MCF 10A (cell line): ENCODE data around the gene TPD52L1. TPM values are rescaled to one million over a fixed set of nuclear protein-coding genes. Genes with fewer than 3 reads are reported as not detected.

Source experiments
- BruUV-seq: library from RNA; stranded (reverse); fragments of 400-500 nt; replicated peaks from 2 replicates; lab custom pipeline; 2021; lab: Mats Ljungman, UMichigan
- CTCF ChIA-PET: fragments of 300-600 bp; sonication (Branson Sonifier 250); formaldehyde crosslinking; extraction: SDS; loops from one replicate; lab custom pipeline; 2021; ENCODE audit warnings: antibody characterized with exemption, inconsistent platforms; lab: Yijun Ruan, JAX
- POLR2A ChIA-PET: fragments of 300-600, 350-650 bp; sonication (Branson Sonifier 250); formaldehyde crosslinking; extraction: SDS; loops from one replicate; lab custom pipeline; 2020; ENCODE audit warnings: antibody characterized with exemption, inconsistent platforms; lab: Yijun Ruan, JAX
- DNase-seq: peaks from one replicate; pipeline ENCODE4 v3.0.0-alpha.2; 2018; ENCODE audit not compliant: unreplicated experiment
- H3K27ac Mint-ChIP-seq: one replicate; pipeline ENCODE4 v1.8.0; 2022; ENCODE audit warnings: mild to moderate bottlenecking, low read depth, mixed read lengths; ENCODE audit not compliant: unreplicated experiment
- H3K27me3 Mint-ChIP-seq: one replicate; pipeline ENCODE4 v1.8.0; 2022; ENCODE audit warnings: mixed read lengths; ENCODE audit not compliant: insufficient read depth, unreplicated experiment
- H3K36me3 Mint-ChIP-seq: one replicate; pipeline ENCODE4 v1.8.0; 2022; ENCODE audit warnings: mild to moderate bottlenecking, moderate library complexity, mixed read lengths; ENCODE audit not compliant: insufficient read depth, unreplicated experiment
- H3K4me1 Mint-ChIP-seq: one replicate; pipeline ENCODE4 v1.8.0; 2022; ENCODE audit warnings: mixed read lengths; ENCODE audit not compliant: insufficient read depth, unreplicated experiment
- H3K4me3 Mint-ChIP-seq: one replicate; pipeline ENCODE4 v1.8.0; 2022; ENCODE audit warnings: mild to moderate bottlenecking, moderate library complexity, mixed read lengths; ENCODE audit not compliant: unreplicated experiment
- H3K9me3 Mint-ChIP-seq: one replicate; pipeline ENCODE4 v1.8.0; 2022; ENCODE audit warnings: mixed read lengths; ENCODE audit not compliant: unreplicated experiment
- CTCF ChIP-seq: fragments of 200-600 bp; IDR thresholded peaks from one replicate; pipeline ENCODE4 v1.8.0; 2022; ENCODE audit warnings: antibody characterized with exemption, mild to moderate bottlenecking; ENCODE audit not compliant: unreplicated experiment
- intact Hi-C: fragments of 100-400 bp; cut with micrococcal nuclease; formaldehyde crosslinking; loops from 2 replicates; pipeline ENCODE4 v1.14.1; 2022
- total RNA-seq: library from RNA; stranded (reverse); gene quantifications from 2 replicates; pipeline ENCODE4 v1.2.3, GENCODE V29; 2022

Gene TPD52L1
- total RNA-seq, 1 experiment from 2014 or later, result 69.5 TPM

GRCh38 chr6:125217992-125218391, 64.4 kb downstream of the TPD52L1 start:
- intact Hi-C loops, result no loop called here
- no TSS peak for BruUV-seq
- Mint-ChIP-seq H3K27me3 (no peaks in the 10 kb centered on the region), H3K4me1 (no peaks in the 10 kb centered on the region), H3K4me3 (no peak overlapping the region), H3K36me3 (no peaks in the 10 kb centered on the region), H3K27ac (no peak overlapping the region), H3K9me3 (no peaks in the 10 kb centered on the region)
- DNase-seq, result no peak
- ChIA-PET POLR2A (no interaction called here), CTCF (no interaction called here)
- no peak for TF ChIP-seq CTCF

- no peak overlapping the region for H3K27ac Mint-ChIP-seq
- no peak overlapping the region for H3K4me3 Mint-ChIP-seq
- CTCF ChIA-PET, result interaction anchor here (0.8 to 1.1 kb wide), 3 partner anchors 11 to 91 kb away, joined by 3 to 5 read pairs (median 3); no protein-coding TSS in a partner anchor
- no peak for TF ChIP-seq CTCF
- no TSS peak for BruUV-seq
- no peaks in the 10 kb centered on the region for H3K36me3 Mint-ChIP-seq
- no peaks in the 10 kb centered on the region for H3K4me1 Mint-ChIP-seq
- no peaks in the 10 kb centered on the region for H3K9me3 Mint-ChIP-seq
- intact Hi-C loops, result no loop called here
- DNase-seq, result no peak
- POLR2A ChIA-PET, result interaction anchor here (0.7 to 1.2 kb wide), 5 partner anchors 9 to 55 kb away, joined by 3 to 4 read pairs (median 3); no protein-coding TSS in a partner anchor
- no peaks in the 10 kb centered on the region for H3K27me3 Mint-ChIP-seq
Measured at GRCh38 chr6:125219361-125219895, 65.9 kb downstream of the TPD52L1 start.

- H3K9me3 Mint-ChIP-seq, result no peaks in the 10 kb centered on the region
- no peak for DNase-seq
- intact Hi-C loops, result no loop called here
- ChIA-PET POLR2A (interaction anchor here (0.7 to 1.0 kb wide), 3 partner anchors 13 to 32 kb away, joined by 3 to 4 read pairs (median 3); no protein-coding TSS in a partner anchor), CTCF (interaction anchor here (0.6 to 1.2 kb wide), 3 partner anchors 20 to 46 kb away, joined by 3 to 5 read pairs (median 3); no protein-coding TSS in a partner anchor)
- H3K27me3 Mint-ChIP-seq, result no peaks in the 10 kb centered on the region
- no peak for TF ChIP-seq CTCF
- no TSS peak for BruUV-seq
- no peaks in the 10 kb centered on the region for H3K36me3 Mint-ChIP-seq
- no peaks in the 10 kb centered on the region for H3K4me1 Mint-ChIP-seq
- no peak overlapping the region for H3K4me3 Mint-ChIP-seq
- H3K27ac Mint-ChIP-seq, result no peak overlapping the region
Measured at GRCh38 chr6:125220712-125221111, 67.1 kb downstream of the TPD52L1 start.

GRCh38 chr6:125222531-125223455, 69.2 kb downstream of the TPD52L1 start:
- no TSS peak for BruUV-seq
- Mint-ChIP-seq H3K36me3 (peaks cover 6% of the 10 kb centered on the region), H3K27me3 (no peaks in the 10 kb centered on the region), H3K4me3 (no peak overlapping the region), H3K4me1 (no peaks in the 10 kb centered on the region), H3K27ac (no peak overlapping the region), H3K9me3 (no peaks in the 10 kb centered on the region)
- TF ChIP-seq CTCF, result no peak
- CTCF ChIA-PET, result interaction anchor here (0.6 kb wide), 2 partner anchors 113 to 726 kb away, joined by 3 read pairs; no protein-coding TSS in a partner anchor
- POLR2A ChIA-PET, result interaction anchor here (0.9 to 1.2 kb wide), 2 partner anchors 13 to 23 kb away, joined by 4 to 5 read pairs; no protein-coding TSS in a partner anchor
- intact Hi-C loops, result no loop called here
- no peak for DNase-seq
